Measurements from ENCODE around the gene SRL. TPM values are rescaled to one million over a fixed set of nuclear protein-coding genes. Genes with fewer than 3 reads are reported as not detected.

SRL gene
- polyA plus RNA-seq, 3 donors: not detected

DNA sequence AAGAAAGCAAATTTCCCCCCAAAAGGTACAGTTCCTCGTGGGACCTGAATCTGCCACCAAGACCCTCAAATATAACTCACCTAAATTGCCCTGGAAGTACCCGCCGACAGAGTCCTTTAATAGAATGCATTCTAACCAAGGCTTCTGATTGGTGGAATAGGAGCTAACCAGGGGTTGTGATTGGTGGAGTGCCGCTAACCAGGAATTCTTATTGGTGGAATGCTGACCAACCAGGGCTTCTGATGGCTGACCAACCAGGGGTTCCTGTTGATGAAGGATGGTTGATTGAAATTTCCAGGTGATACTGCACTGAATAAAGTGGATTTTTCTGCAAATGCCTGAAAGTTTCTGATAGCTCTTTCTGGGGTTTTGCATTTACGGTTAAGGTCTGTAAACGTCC lies 24.5 kb upstream of the SRL start:
- Histone ChIP-seq H4K20me1 (ENCODE audit: insufficient read depth, low read length) (peaks cover 46% of the 10 kb centered on the region), H2AFZ (ENCODE audit: insufficient read depth, low read depth, low read length, poor library complexity, severe bottlenecking) (no peak overlapping the region), H3K4me1 (ENCODE audit: control insufficient read depth in 1 of 2, insufficient read depth in 2 of 2, low read length in 2 of 2) (peaks cover 8 to 12% of the 10 kb centered on the region in 2 donors), H3K4me3 (replicated peaks in 1 of 3; ENCODE audit: low read depth in 2 of 3, low read length in 3 of 3) (no peak overlapping the region), H3K36me3 (replicated peaks in 1 of 2; ENCODE audit: control insufficient read depth in 1 of 2, insufficient read depth in 2 of 2, low read length in 2 of 2) (peaks cover 12 to 16% of the 10 kb centered on the region in 2 donors), H3K4me2 (replicated peaks; ENCODE audit: extremely low read depth, low read length, poor library complexity, severe bottlenecking) (no peak overlapping the region), H3K9ac (ENCODE audit: insufficient read depth, low read length, poor library complexity, severe bottlenecking) (no peak overlapping the region), H3K27ac (ENCODE audit: low read depth in 1 of 2, low read length in 2 of 2) (no peak overlapping the region), H3K79me2 (ENCODE audit: insufficient read depth, low read length) (peaks cover 72% of the 10 kb centered on the region), H3K9me3 (replicated peaks in 1 of 2; ENCODE audit: control insufficient read depth in 1 of 2, insufficient read depth in 1 of 2, low read length in 2 of 2) (no peaks in the 10 kb centered on the region), H3K27me3 (ENCODE audit: control insufficient read depth in 2 of 2, insufficient read depth in 2 of 2, low read length in 2 of 2) (no peaks in the 10 kb centered on the region)
- DNase-seq: no peak
- intact Hi-C loops (cut with micrococcal nuclease): no loop called here
- H3K4me3 Mint-ChIP-seq: no peak overlapping the region
- peaks cover 0 to 2% (median 0%) of the 10 kb centered on the region in 7 donors for H3K9me3 Mint-ChIP-seq
- H3K27ac Mint-ChIP-seq: peak overlapping the region in 2 of 7 donors; percentile 18 to 54
- peaks cover 12 to 26% of the 10 kb centered on the region in 2 donors for H3K36me3 Mint-ChIP-seq
- peaks cover 13% of the 10 kb centered on the region for H3K4me1 Mint-ChIP-seq
- TF ChIP-seq, protein P1, sequence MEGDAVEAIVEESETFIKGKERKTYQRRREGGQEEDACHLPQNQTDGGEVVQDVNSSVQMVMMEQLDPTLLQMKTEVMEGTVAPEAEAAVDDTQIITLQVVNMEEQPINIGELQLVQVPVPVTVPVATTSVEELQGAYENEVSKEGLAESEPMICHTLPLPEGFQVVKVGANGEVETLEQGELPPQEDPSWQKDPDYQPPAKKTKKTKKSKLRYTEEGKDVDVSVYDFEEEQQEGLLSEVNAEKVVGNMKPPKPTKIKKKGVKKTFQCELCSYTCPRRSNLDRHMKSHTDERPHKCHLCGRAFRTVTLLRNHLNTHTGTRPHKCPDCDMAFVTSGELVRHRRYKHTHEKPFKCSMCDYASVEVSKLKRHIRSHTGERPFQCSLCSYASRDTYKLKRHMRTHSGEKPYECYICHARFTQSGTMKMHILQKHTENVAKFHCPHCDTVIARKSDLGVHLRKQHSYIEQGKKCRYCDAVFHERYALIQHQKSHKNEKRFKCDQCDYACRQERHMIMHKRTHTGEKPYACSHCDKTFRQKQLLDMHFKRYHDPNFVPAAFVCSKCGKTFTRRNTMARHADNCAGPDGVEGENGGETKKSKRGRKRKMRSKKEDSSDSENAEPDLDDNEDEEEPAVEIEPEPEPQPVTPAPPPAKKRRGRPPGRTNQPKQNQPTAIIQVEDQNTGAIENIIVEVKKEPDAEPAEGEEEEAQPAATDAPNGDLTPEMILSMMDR (IDR thresholded peaks at IDR 0.05): no peak
- 97% methylated on average over 3 of the region's 6 CpGs for WGBS (ENCODE audit: insufficient coverage)
- no peaks in the 10 kb centered on the region for H3K27me3 Mint-ChIP-seq (ENCODE audit: low read depth in 3 of 3)

DNA sequence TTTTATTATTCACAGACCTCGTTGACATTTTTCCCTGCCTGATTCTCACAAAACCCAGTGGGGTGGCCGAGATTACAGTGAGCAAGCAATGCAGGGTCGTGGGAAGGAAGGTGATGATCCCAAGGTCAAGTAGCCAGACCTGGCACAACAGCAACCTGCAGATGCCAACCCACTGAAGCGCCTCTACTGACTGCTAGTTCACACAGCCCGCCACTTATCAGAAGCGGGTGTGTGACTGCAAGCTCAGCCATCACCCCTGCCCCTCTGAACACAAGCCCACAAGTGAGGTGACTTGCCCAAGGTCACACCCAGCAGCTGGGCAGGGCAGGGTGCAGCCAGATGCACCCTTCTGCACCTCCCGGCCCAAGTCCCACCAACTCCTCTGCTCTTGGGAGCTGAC lies 23.8 kb upstream of the SRL start:
- Histone ChIP-seq H2AFZ (ENCODE audit: insufficient read depth, low read depth, low read length, poor library complexity, severe bottlenecking) (no peak overlapping the region), H3K27ac (ENCODE audit: low read depth in 1 of 2, low read length in 2 of 2) (no peak overlapping the region), H3K27me3 (ENCODE audit: control insufficient read depth in 2 of 2, insufficient read depth in 2 of 2, low read length in 2 of 2) (no peaks in the 10 kb centered on the region), H3K4me3 (replicated peaks in 1 of 3; ENCODE audit: low read depth in 2 of 3, low read length in 3 of 3) (no peak overlapping the region), H3K4me1 (ENCODE audit: control insufficient read depth in 1 of 2, insufficient read depth in 2 of 2, low read length in 2 of 2) (peaks cover 1 to 5% of the 10 kb centered on the region in 2 donors), H3K36me3 (replicated peaks in 1 of 2; ENCODE audit: control insufficient read depth in 1 of 2, insufficient read depth in 2 of 2, low read length in 2 of 2) (peaks cover 13 to 18% of the 10 kb centered on the region in 2 donors), H4K20me1 (ENCODE audit: insufficient read depth, low read length) (peaks cover 42% of the 10 kb centered on the region), H3K79me2 (ENCODE audit: insufficient read depth, low read length) (peaks cover 65% of the 10 kb centered on the region), H3K4me2 (replicated peaks; ENCODE audit: extremely low read depth, low read length, poor library complexity, severe bottlenecking) (no peak overlapping the region), H3K9me3 (replicated peaks in 1 of 2; ENCODE audit: control insufficient read depth in 1 of 2, insufficient read depth in 1 of 2, low read length in 2 of 2) (no peaks in the 10 kb centered on the region), H3K9ac (ENCODE audit: insufficient read depth, low read length, poor library complexity, severe bottlenecking) (no peak overlapping the region)
- intact Hi-C loops (cut with micrococcal nuclease): no loop called here
- peaks cover 0 to 2% (median 0%) of the 10 kb centered on the region in 7 donors for H3K9me3 Mint-ChIP-seq
- H3K36me3 Mint-ChIP-seq: peaks cover 15 to 33% of the 10 kb centered on the region in 2 donors
- WGBS (ENCODE audit: insufficient coverage): 96% methylated on average over 6 of the region's 7 CpGs
- peaks cover 7% of the 10 kb centered on the region for H3K4me1 Mint-ChIP-seq
- TF ChIP-seq, protein P1 (IDR thresholded peaks at IDR 0.05): no peak
- DNase-seq: no peak
- H3K27ac Mint-ChIP-seq: peak overlapping the region in 1 of 7 donors; percentile 33
- no peak overlapping the region for H3K4me3 Mint-ChIP-seq
- no peaks in the 10 kb centered on the region for H3K27me3 Mint-ChIP-seq (ENCODE audit: low read depth in 3 of 3)
